ENCODE data around the gene CDHR3.

Gene CDHR3

DNA sequence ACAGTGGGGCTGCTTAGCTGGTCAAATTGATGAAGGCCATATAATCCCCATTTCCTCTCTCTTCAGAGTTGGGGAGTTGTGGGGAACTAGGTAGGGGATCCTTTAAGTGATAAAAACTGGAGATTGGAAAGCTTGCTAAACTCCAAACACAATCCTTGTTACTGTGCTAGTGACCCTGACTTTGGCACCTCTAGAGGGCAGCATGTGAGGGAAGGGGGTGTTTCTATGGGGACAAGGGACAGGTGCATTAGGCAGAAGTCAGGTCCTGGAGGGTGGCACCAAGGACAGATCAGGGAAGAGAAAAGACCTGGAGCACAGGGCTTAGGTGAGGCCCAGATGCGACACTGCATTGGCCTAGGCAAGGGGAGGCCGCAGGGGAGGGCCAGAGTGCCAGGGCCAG lies 66.9 kb downstream of the CDHR3 start:
- DNase-seq: no peak

DNA sequence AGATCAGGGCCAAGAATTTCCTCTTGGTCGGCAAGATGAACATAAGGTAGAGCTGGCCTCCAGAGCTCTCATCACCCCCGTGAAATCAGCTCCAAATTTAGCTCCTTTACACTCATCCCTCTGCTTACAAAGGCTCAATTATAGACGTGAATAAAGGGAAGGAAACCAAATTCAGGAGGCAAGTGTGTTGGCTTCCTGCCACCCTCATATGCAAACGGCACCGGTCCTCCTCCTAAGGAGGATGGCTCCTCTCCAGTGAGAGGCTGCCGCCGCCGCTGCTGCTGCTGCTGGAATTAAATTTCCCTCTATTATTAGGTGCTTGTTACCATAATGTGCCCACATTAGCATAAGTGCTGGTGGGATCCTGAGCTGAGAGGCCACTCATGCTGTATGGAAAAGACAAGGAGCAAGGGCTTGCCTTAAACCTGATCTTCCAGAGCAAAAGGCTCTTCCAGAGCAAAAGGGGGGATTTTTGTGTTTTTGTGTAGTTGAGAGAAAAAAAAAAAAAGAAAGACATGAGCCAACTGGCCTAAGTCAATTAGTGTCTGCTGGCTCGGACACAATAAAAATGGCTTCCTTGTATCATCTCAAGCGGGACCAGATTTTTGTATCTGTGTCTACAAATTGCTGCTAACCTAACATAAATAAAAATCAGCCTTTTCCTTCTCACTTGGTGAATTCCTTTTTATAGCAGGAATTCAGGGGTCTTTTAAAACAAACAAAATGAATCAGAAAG lies 68.4 kb downstream of the CDHR3 start:
- DNase-seq: no peak

DNA sequence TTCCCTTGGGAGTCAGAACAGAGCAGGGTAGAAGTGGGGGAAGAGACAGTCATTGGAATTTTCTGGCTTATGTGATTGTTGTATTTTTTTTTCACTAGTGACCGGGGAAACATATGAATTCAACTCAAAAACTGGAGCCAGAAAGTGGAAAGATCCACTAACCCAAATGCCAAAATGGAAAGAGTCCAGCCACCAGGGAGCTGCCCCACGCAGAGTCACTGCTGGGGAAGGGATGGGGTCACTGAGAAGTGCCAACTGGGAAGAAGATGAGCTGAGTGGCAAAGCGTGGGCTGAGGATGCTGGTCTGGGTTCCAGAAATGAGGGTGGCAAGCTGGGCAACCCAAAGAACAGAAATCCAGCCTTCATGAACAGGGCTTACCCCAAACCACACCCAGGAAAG lies 69.2 kb downstream of the CDHR3 start:
- no peak for DNase-seq

DNA sequence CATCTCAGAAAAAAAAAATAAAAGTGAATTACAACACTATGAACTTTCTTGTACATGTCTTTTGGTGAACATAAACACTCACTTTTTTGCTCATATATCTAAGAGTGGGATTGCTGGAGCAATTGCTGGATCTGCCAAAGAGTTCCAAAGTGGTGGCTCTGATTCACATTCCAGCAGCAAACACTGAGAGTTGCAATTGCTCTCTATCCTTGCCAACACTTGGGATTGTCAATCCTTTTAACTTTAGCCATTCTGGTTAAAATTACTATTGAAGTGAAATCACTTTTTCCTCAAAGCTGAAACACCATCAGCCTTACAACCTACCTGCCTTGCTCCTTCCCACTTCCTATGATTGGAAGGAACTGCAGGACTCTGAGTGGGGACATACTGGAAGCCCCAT lies 70.7 kb downstream of the CDHR3 start:
- DNase-seq: no peak

DNA sequence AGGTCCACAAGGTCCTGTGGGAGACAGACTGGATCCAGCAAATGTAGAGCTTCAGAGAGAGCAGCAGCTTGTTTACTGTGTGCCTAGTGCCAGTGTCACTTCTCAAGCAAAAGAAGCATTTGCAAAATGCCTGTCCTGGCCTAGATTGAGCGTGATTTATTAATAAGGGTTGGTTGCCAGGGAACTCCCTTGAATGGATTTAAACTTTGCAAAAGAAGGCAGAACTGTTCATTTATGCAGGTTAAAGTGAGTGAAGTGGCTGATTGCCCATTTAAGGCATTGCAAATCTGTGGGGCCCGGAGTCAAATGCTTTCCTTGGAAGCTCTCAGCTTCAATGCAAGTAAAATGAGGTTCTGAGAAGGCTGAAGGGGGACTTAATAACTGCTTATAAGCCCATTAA lies 71.3 kb downstream of the CDHR3 start:
- DNase-seq: no peak

DNA sequence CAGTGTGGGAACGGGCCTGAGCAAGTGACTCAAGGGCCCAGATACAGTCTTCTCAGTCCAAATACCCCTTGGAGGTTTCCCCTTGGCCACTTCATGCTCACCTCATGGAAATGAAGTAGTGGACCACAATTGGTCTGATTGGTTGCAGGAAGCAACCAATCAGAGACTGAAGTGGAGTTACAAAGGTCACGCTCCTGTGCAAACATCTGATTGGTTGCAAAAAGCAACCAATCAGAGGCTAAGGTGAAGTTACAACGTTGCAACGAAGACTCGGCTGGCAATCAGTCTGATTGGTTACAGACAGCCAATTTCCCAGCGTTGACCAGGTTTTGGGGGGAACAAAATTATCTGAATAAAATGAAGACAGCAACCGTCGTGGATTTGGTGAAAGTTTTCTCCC lies 72.5 kb downstream of the CDHR3 start:
- no peak for DNase-seq

DNA sequence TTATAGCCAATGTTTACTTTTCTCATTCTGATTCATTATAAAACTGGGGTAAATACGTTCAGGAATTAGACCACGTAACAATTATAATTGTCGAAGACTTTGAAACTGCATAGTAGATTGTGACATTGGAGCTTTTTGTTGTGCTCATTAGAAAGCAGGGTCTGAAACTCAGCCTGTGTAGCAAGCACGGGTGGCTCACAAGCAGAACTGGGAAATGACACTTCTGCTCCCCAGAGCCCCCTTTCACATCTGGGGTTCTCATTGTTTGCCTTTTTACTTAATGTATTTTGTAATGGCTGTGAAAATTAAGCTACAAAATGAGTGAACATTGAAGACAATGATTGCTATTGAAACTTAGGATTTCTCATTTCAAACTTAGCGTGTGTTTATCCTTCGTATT lies 72.9 kb downstream of the CDHR3 start:
- no peak for DNase-seq

DNA sequence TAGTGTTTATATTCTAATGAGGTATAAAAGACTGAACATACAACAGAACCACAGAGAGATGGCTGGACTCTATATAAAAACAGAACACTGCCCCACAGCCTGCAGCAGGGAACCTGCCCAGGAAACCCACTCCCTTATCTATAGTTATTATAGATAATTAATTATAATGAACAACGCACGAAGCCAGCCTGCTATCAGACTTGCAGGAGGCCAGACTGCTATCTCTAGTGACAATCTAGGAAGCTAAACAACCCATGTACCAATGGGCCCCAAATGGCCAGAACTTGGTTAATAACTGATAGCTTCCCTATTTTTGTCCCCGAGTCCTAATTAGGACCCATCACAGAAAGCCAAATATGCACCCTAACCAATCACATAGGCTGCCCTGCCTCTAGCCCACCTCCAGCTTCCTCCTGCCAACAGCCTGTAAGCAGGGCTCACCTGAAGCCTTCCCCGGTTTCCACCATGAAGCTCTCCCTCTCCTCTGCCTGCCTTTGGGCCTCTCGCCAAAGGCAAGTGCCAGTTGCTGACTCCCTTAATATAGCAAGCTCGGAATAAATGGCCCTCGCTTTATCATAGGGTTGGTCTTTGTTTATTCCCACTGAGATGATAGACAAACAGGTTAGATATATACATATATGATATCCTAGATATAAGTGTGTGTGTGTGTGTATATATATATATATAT lies 74.6 kb downstream of the CDHR3 start:
- no peak for DNase-seq

DNA sequence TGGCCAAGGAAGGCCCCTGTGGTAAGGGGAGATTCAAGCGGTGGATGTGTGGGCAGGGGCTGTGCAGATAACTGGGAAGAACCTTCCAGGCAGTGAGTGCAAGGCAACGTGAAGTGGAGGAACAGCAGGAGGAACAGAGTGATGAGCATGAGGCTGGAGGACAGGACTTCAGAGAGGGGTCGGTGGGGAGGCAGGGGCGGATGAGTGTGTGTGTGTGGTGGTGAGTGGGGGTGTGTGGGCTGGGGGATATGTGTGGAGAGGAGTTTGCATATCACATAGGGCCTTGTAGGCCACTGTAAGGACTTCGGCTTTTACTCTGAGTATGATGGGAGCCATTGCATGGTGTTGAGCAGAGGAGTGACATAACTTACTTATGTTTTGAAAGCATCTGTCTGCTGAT lies 75.2 kb downstream of the CDHR3 start:
- DNase-seq: no peak

DNA sequence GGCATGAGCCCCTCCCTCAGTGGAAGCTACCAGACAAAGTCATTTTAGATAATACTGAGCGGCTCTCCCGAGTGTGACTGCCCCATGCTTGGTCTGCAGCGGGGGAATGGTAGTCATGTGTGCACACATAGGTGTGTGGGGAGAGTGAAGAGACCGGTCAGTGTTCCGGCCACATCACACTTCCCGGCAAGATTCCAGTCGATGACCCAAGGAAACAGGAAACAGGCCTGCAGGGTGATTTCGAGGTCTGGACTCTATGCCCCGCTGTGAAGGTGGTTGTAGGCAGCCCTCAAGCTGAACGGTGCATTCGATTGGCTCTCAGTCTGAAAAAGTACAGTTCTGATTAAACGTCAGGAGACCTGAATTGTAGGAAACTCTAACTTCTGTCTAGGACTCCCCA lies 75.9 kb downstream of the CDHR3 start:
- DNase-seq: no peak

DNA sequence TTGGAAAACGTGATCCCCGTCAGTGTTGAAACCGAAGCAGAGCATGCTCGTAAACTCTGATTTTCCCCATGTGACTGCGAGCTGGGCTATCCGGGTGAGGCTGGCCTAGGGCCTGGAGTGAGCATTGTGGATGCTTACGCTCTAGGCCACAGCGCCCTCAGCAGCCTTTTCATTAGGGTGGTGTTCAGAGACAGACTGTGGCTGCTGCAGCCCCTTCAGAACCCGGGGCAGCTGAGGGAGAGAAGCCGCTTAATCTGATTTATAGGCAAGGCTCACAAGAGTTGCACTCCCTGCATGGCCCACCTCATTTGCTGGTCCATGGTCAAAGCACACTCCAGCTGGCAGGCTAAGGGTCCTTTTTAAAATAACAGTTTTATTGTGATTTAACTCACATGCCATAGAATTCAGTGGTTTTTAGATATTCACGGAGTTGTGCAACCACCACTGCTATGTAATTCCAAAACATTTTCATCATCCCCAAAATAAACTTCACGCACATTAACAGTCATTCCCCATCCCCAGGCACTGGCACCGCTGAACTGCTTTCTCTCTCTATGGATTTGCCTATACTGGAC lies 76.5 kb downstream of the CDHR3 start:
- no peak for DNase-seq

DNA sequence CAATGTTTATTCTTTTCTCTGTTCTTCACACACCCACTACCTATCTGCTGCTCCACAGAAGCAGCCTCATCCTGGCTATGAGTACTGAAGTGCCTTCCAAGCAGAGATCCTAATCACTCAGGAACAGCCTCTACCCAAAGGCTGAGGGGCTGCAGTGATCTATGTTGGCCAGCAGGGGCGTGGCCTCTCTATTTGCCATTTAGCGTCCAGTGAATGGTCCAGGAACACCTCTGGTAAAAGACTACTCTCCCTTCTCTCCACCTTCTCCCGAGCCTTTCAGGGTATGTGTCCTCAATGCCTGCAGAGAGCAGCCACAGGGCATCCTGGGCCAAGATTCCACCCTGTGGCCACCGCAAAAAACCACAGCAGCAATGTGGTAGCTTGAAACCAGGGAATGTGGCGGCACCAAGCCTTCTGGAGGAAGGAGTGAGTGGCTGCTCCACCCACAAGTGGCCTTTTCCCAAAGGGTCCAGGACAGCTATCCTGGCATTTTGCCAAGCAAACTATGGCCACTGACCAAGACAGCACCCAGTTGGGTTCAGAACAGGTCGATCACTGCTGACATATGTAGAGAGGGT lies 78.2 kb downstream of the CDHR3 start:
- no peak for DNase-seq

DNA sequence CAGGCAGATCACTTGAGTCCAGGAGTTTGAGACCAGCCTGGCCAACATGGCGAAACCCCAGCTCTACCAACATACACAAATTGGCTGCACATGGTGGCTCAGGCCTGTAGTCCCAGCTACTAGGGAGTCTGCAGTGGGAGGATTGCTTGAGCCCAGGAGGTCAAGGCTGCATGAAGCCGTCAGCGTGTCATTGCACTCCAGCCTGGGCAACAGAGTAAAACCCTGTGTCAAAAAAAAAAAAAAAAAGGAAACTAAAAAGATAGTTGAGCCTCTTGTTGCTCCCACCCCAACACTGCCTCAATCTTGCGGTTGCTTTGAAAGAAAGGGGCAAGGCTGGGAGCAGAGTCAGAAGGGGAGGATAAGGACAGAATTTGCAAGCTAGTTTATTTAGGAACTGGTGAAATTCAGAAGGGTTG lies 79.1 kb downstream of the CDHR3 start:
- DNase-seq: no peak

DNA sequence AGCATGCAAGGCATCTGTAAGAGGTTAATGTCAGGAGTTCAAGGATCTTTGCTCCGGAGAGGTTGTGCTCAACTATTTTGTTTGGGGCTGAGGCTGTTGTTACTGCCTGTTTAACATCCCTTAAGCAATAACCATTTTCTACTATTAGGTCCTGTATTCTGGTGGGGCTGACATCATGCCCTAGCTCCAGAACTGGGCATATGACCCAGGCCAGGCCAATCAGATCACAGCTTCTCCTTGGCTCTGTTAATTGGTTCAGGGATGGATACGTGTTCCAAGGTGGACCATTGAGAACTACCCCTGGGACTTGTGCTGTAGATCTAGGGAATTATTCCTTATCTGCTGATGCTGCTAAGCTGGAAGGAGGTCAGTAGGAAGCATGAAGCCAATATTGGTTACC lies 82.1 kb downstream of the CDHR3 start:
- no peak for DNase-seq

DNA sequence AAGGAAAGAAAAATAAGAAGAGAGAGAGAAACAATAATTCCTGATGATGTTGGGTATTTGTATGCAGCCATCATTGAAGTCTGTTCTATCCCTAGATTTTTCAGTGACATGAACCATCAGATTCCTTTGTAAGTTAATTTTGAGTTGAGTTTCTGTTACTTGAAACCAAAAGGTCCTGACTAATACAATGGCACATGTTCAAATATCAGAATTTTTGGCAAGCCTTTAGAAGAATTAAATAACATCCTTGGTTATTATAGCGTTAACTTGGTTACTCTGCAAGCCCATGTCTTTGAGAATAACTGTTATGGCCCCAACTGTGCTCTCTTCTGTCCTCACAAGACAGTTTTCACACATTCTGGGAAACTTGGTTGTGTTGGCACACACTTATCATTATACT lies 82.5 kb downstream of the CDHR3 start:
- DNase-seq: no peak

DNA sequence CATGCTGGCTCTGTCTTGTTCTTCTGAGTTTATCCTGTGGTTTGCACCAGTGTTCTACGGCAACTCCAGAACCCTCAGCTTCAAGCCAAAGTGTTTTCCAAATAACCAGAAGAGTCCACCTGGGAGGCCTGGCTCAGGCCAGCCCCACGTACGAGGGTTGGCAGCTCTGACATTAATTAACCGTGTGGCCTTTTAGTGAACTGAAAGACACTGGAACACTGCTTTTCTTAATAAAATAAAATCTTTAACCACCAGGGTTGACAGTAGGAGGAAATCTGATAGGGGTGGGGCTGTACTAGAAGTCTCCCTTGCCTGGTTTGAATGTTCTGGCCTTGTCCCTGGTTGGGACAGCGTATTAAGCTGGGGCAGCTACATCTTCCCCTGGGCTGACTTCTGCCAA lies 84.1 kb downstream of the CDHR3 start:
- DNase-seq: no peak

DNA sequence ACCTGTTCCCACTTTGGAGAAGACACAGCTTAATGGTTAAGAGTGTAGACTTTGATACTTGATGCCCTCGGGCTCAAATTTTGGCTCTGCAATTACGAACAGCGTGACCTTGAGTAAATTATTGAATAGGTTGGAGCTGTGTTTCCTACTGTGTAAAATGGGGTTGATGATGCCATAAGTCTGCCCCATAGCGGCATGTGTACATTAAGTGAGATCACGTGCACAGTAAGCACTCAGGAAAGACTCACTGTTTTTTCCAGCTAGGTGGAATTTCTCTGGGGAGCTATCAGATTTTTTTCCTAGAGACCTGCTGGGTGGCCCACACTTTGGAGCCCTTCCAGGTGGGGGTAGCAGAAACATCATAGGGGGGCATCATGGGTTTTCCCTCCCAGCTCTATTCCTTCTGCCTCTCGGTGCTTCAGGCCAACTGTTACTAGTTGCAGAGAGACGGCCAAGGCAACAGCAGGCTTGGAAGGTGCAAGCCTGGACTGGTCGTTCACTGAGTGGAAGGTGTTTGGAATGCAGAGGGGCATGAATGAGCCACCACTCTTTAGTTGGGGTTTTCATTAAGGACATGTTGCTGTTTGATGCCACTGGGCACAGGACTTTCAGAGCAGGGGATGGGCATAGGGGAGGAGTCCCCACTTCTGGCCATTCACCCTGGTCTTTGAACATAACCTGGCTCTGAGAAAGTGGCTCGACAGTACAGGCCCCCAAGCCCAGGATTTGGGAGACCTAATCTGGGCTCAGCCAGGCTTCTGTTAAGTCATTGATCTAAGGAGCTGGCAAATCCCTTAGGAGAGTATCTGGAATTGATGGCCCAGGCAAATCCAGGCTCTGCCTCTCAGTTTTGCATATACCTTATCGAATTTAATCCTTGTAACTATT lies 85.0 kb downstream of the CDHR3 start:
- DNase-seq: no peak

DNA sequence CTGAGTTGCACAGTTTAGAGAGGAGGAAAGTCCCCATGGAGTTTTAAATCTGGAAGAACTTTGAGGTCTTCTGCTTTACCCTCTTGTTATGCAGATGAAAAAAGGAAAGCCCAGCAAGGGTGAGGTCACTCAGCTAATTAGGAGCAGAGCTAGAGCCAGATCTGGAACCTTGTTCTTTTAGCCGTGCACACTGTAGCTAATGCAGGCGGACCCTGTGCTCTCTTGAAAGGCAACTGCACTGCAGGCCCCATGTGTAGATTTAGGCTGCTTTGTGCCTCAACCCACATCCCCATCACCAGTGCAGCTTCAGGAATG lies 85.6 kb downstream of the CDHR3 start:
- no peak for DNase-seq

DNA sequence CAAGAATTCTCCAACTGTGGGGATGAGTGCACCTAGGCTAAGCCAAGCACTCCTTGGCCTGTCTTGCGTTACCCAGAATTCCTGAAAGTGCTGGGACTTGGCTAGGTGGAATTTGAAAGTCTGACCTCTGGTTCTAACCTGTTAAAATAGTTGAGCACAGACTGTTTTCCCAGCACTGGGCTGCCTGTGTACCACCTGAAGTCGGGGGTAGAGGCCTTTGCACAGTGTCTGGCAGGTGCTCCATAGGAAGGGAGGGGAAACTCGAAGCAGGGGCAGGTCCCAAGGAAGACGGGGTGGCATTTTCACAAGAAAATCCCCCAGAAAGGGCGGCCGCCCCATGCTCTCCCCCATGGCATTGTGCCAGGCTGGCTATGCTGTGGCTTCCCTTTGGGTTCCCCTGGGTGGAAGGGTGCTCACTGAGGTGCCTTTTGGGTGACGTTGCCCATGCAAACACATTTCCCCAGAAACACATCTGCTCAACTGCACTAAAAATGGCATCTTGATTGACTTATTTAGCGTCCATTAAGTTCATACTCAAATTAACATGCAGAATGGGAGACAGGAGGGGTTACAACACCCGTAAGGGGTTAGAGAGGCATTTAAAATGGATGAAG lies 86.2 kb downstream of the CDHR3 start:
- DNase-seq: no peak

DNA sequence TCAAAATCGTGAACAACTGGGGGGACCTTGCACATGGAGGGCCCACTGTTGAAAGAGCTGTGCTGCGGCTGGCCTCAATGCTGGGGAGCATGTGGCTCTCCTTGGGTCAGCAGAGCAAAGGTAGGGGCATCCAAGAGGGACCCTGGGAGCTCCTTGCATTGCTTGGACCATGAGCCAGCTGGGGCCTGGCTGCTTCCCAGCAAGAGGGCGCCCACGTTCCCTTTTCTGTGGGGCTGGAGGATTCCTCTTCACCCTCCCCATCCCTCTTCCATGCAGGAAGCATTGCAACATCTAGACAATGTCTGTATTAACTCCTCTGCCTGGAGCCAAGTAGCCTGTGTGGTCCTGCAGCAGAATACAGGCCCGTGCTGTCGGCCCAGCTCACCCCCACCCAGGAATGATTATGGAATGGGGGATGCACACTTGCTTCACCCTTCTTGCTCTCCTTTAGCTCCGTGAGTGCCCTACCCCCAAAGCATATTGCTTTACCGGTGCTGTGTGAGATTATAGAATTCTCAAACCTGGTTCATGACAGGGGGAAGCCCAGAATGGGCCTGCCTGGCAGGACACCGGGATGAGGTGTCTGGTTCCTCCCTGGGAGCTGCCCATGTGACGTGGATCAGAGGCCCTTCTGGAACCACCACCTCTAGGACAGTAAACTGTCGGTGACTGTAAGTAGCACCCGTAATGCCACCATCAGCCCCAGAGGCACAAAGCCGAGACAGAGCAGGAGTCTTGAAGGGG lies 87.1 kb downstream of the CDHR3 start:
- DNase-seq: no peak

DNA sequence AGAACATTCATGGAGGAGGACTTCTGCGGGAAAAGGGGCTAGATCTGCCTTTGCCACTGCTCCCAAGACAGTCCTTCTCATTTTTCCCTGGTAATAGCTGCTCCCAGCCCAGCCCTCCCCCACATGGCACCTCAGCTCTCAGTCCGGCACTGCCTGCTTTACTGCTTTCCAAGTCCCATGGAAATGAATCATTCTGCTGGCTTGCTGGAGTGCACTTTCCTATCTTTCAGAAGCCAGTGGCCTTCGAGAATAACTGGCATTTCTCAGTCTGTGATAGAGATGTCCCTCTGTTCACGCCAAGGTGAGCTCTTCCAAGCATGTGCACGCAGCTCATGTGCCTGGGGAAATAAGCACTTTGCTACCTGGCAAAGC lies 87.7 kb downstream of the CDHR3 start:
- no peak for DNase-seq

DNA sequence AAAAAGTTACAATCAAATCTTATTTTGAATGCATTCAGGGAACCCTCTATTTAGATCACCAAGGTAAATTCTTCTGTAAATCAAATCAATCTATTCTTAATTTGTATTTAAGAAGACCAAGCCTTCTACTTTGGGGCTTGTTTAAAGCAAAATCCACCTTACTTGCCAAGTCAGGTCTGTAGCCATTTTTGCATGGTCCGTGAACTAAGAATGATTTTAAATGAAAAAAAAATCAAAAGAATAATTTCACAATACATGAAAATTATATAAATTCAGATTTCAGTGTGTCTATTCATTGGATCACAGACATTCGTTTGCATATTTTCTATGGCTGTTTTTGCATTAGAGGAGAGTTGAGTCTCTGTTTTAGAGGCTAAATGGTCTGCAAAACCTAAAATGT lies 89.6 kb downstream of the CDHR3 start:
- DNase-seq: no peak
